22Rv1 (cell line): ENCODE results near the gene ZNF385A.

ENCODE experiments used
- ZFX ChIP-seq: fragments of 450-650 bp; IDR thresholded peaks from 2 replicates; pipeline ENCODE4 v1.6.1; 2017; ENCODE audit warnings: antibody characterized with exemption, borderline replicate concordance
- TF ChIP-seq, protein P1 (sequence below): fragments of 450-650 bp; IDR thresholded peaks from 2 replicates; pipeline ENCODE4 v1.5.1; 2017; ENCODE audit warnings: mild to moderate bottlenecking

DNA sequence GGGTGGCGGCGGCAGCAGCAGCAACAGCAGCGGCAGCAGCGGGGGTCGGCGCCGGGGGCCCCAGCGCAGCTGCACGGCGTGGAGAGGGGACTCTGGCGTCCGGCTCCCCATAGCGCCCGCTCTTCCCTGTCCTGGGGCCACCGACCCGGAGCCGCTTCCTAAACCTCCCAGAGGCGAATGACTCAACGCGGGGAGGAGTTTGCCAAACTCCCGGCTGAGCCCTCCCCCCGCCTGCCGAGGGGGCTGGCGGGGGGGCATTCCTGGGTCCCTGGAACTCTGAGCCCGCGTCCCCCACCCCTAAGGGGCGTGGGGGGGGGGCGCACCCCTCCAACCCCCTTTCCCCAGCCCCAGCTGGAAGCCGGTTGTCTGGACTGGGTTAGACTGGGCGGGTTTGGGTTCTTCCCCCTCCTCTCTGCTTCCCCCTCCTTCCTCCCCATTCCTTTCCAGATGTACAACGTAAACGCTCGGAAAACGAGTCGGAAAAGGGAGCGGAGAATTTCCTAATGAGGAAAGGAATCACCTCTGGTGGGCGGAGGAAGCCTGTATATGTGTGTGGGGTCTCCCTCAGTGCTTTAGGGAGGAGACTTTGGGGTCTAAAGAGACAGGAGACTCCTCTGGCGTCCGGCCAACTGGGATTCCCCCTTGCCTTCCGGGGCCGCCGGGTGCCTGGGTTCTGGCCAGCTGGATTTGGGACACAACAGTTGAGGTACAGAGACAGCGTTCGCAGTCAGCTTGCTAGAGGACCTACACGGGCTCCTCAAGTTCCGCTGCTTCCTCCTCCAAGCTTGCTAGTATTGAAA is 34.8 kb upstream of the ZNF385A start, which contains the start of gene ITGA5:
- TF ChIP-seq, protein P1, sequence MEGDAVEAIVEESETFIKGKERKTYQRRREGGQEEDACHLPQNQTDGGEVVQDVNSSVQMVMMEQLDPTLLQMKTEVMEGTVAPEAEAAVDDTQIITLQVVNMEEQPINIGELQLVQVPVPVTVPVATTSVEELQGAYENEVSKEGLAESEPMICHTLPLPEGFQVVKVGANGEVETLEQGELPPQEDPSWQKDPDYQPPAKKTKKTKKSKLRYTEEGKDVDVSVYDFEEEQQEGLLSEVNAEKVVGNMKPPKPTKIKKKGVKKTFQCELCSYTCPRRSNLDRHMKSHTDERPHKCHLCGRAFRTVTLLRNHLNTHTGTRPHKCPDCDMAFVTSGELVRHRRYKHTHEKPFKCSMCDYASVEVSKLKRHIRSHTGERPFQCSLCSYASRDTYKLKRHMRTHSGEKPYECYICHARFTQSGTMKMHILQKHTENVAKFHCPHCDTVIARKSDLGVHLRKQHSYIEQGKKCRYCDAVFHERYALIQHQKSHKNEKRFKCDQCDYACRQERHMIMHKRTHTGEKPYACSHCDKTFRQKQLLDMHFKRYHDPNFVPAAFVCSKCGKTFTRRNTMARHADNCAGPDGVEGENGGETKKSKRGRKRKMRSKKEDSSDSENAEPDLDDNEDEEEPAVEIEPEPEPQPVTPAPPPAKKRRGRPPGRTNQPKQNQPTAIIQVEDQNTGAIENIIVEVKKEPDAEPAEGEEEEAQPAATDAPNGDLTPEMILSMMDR = no peak
- no peak for TF ChIP-seq ZFX
